ENCODE measurements around the gene STX1A.

Gene STX1A

GRCh38 chr7:73683788-73684693, 35.4 kb downstream of the STX1A start:
- H3K4me3 ChIP-seq (replicated peaks; ENCODE audit: low read depth, low read length): peak overlapping the region; percentile 93
- no peak for TF ChIP-seq CTCF (IDR thresholded peaks at IDR 0.05; ENCODE audit: low read depth, low read length, missing control alignments)
- no peak for DNase-seq (ENCODE audit: extremely low read depth, low read depth)

- peak within 1 kb of the TSS; percentile 93 for H3K4me3 ChIP-seq (replicated peaks; ENCODE audit: low read depth, low read length)
- no peak for TF ChIP-seq CTCF (IDR thresholded peaks at IDR 0.05; ENCODE audit: low read depth, low read length, missing control alignments)
- DNase-seq (ENCODE audit: extremely low read depth, low read depth): peak; percentile 79
Observed at GRCh38 chr7:73683056-73683787, 36.2 kb downstream of the STX1A start, which contains the start of the genes BUD23 and DNAJC30. TSS of gene BUD23 (plus strand) at chr7:73683597. CDS start at chr7:73683626, 29 bp downstream. TSS of gene DNAJC30 (minus strand) at chr7:73683453. CDS start at chr7:73683423, 30 bp downstream.

GRCh38 chr7:73682745-73683055, 36.8 kb downstream of the STX1A start:
- TF ChIP-seq CTCF (IDR thresholded peaks at IDR 0.05; ENCODE audit: low read depth, low read length, missing control alignments): no peak
- DNase-seq (ENCODE audit: extremely low read depth, low read depth): no peak
- H3K4me3 ChIP-seq (replicated peaks; ENCODE audit: low read depth, low read length): peak overlapping the region; percentile 93

GRCh38 chr7:73681031-73681430, 38.4 kb downstream of the STX1A start:
- TF ChIP-seq CTCF (IDR thresholded peaks at IDR 0.05; ENCODE audit: low read depth, low read length, missing control alignments): no peak
- DNase-seq (ENCODE audit: extremely low read depth, low read depth): no peak
- H3K4me3 ChIP-seq (replicated peaks; ENCODE audit: low read depth, low read length): peak overlapping the region; percentile 93

- no peak overlapping the region for H3K4me3 ChIP-seq (replicated peaks; ENCODE audit: low read depth, low read length)
- DNase-seq (ENCODE audit: extremely low read depth, low read depth): no peak
- no peak for TF ChIP-seq CTCF (IDR thresholded peaks at IDR 0.05; ENCODE audit: low read depth, low read length, missing control alignments)
Observed at GRCh38 chr7:73680501-73680900, 39.0 kb downstream of the STX1A start.

- DNase-seq (ENCODE audit: extremely low read depth, low read depth): no peak
- TF ChIP-seq CTCF (IDR thresholded peaks at IDR 0.05; ENCODE audit: low read depth, low read length, missing control alignments): no peak
- H3K4me3 ChIP-seq (replicated peaks; ENCODE audit: low read depth, low read length): no peak overlapping the region
Observed at GRCh38 chr7:73679709-73680108, 39.8 kb downstream of the STX1A start.

Data from HFF-Myc (cell line).